SH-SY5Y (cell line): Measurements from ENCODE around the gene EXOG.

Experiments used
- GATA2 ChIP-seq: IDR thresholded peaks from 2 replicates; pipeline ENCODE4 v1.6.1; 2011; ENCODE audit warnings: mild to moderate bottlenecking, low read depth, low read length
- GATA3 ChIP-seq: IDR thresholded peaks from 2 replicates; pipeline ENCODE4 v1.6.1; 2011; ENCODE audit warnings: low read depth, mild to moderate bottlenecking, low read length, moderate library complexity

GRCh38 chr3:38479431-38480092 lies 16.6 kb upstream of the EXOG start:
- TF ChIP-seq GATA2 (no peak), GATA3 (no peak)
